T1000 (cell line): ENCODE measurements around the gene ERN1.

ENCODE experiments used
- DNase-seq: peaks from one replicate; lab custom pipeline; 2025; ENCODE audit warnings: mixed read lengths; lab: John Stamatoyannopoulos, UW

ERN1 gene

GRCh38 chr17:64059756-64060155 lies 70.2 kb downstream of the ERN1 start:
- no peak for DNase-seq

DNA sequence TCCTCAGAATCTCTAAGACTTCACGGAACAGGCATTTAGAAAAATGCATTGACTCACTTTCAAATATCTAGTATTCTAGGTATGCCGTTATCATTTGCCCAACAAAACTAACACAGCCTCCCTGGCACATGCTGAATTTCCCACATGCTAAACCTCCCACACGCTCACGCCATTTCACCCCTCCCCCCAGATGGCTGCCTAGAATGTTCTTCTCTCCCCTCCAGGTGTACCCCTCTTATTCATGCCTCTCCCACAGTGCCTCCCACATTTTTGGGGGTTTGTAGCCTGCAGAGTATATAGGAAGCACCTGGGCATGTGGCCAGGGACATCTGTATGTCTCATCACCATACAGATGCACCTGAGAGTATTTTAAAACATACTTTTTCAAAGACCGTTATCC lies 71.3 kb downstream of the ERN1 start:
- no peak for DNase-seq

DNA sequence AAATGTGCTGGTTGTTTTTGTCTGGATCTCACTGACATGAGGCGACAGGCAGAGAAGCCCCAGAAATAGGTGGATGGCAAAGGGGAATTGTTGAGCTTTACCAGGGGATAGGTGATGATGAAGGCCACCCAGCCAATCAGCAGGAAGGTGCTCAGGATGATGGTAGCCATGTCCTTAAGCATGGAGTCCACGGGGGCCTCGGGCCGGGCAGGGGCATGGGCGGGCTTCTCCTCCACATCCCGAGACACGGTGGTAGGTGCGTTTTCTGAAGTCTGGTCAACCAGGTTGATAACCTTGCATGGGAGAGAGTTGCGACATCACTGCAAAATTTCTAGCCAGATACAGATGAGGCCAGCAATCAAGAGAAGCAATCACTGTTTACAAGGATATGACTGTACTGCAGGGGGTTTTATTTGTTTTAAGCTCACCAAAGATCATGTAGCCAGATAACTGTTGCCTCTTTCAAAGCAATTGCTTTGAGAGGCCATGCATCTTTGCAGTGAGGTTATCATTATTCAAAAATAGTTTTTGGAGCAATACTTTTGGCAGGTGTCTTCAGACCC lies 72.2 kb downstream of the ERN1 start:
- DNase-seq: no peak

DNA sequence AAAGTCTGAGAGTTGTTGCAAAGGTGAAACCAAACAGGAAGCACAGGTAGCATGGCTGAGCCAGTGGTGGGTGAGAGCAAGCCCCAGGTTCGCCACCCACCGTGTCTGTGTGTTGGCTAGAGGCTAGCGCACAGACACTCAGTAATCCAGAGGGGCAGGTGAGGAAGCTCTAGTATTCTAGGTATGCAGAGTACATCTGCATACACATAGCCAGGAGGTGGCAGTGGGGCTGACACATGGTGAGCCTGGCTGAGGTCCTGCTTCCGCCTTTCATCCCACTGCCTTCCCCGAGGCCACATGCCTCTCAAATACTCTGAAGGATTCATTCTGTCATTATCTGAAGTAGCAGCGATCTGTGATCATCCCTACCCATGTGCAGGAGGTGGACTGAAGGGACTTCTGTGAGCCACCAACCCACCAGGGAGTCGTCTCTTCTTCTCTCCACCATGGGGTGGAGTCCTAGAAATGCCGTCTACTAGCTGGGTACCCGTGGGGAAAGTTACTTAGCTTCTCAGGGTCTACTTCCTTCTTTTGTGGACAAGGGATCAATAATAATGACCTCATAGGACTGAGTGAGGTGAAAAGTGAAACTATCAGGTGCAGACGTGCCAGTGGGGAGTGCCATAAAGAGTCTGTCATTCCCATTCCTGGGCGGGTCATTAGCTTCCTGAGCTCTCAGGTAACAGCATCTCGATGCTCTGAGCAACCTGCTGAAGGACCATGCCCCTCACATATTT lies 73.5 kb downstream of the ERN1 start:
- DNase-seq: no peak

GRCh38 chr17:64055183-64056142 lies 74.5 kb downstream of the ERN1 start:
- no peak for DNase-seq

DNA sequence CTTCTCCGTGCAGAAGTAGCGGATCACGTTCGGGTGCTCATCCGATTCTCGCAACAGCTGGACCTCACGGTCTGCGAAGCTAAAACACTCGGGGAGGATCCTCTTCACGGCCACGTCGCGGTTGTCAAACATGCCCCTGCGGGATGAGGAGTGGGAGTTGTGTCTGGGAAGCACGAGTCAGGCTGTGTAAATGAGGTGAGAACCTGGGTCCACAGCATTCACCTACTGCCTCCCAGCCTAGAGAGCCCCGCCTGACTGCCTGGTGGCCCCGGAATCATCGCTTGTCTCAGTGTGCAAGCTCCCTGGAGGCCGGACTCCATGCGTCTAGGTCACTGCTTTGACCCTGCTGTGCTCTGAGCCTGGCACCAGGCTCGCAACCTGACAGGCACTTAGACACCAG lies 75.6 kb downstream of the ERN1 start:
- no peak for DNase-seq

DNA sequence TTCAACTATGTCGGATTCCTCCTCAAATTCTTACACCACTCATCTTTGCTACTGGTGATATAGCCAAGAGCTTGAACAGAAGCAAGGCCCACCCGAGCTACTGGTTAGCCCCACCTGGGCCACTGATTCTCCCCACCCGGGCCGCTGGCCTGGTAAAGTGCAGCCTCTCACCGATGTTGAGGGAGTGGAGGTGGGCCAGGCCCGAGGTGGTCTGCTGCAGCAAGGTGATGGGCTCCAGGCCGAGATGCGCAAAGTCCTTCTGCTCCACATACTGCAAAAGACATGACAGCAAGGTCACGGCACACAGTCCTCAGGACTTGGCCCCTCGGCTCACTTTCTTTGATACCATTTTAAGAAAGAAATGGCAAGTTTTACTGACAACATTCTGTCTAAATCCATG lies 76.8 kb downstream of the ERN1 start:
- DNase-seq: no peak

- no peak for DNase-seq
Observed at GRCh38 chr17:64051153-64051552, 78.8 kb downstream of the ERN1 start.

GRCh38 chr17:64048805-64049204 lies 81.1 kb downstream of the ERN1 start:
- DNase-seq: no peak

DNA sequence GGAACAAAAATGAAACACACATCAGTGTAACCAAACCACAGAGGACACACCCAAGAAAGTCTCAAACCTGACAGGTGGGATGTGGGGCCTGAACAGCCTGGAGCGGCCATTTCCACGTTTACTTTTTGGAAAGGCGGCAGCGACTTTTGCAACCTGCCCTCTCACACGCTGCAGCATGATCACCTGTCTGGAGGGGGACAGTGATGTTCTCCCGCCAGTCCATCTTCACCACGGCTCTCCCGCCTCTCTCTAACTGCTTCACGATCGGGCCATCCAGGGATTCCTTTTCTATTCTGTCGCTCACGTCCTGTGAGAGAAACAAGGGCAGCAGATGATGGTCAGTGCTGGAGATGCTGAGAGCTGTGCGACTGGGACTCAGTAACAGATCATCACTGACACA lies 84.8 kb downstream of the ERN1 start:
- DNase-seq: no peak

GRCh38 chr17:64042700-64043485 lies 87.1 kb downstream of the ERN1 start:
- no peak for DNase-seq

- no peak for DNase-seq
Observed at GRCh38 chr17:64041912-64042311, 88.0 kb downstream of the ERN1 start.

GRCh38 chr17:64040206-64040605 lies 89.7 kb downstream of the ERN1 start:
- no peak for DNase-seq

- DNase-seq: no peak
Observed at GRCh38 chr17:64039106-64039400, 90.9 kb downstream of the ERN1 start.

GRCh38 chr17:64038331-64039105 lies 91.4 kb downstream of the ERN1 start:
- DNase-seq: no peak

- DNase-seq: no peak
Observed at GRCh38 chr17:64037802-64038201, 92.1 kb downstream of the ERN1 start.

DNA sequence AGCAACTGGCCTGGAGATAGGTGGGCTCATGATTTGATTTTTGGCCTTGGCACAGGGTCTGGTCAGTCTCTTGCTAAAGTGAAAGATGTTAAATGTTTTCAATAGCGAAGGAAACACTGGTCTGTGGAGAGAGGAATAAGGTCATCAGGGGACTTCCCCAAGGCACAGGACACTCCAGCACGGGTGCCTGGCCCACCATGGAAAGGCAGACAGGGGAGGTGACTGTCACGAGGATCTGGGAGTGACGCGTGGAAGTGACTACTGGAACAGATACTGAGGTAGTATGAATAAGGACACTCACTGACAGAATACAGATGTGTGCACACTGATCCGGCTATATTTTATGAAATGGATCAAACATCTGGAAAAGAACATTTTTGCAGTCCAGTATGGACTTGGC lies 92.8 kb downstream of the ERN1 start:
- no peak for DNase-seq

DNA sequence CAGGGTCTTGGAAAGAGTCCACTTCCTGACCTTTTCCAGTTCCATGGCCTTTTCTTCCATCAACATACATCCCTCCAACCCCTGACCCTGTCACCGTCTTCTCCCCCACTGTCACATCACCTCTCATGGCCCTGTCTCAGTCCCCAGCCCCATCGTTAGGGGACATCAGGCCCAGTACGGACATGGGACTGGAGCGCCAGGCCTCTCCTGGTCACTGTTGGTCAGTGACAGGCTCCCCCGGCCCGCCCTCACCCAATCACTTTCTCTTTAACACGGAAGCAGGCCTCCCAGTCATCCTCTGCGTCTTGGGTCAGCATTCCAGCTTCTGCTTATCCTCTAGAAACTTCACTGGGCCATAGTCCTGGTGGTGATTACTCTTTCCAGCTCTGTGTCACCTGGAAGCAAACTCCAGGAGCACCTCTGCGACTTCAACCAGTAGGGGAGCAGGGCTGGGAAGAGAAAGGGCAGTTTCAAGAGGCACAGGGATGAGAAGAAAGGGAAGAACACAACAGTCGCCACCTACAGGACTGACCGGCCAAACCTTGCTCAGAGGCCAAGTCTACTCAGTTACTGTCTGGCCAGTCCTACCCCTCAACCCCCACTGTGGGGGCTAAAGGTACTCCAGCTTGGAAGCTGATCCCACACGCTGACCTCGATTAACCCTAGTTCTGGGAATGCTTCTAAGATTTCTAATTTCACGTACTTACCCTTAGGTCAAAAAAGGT lies 93.6 kb downstream of the ERN1 start:
- no peak for DNase-seq

DNA sequence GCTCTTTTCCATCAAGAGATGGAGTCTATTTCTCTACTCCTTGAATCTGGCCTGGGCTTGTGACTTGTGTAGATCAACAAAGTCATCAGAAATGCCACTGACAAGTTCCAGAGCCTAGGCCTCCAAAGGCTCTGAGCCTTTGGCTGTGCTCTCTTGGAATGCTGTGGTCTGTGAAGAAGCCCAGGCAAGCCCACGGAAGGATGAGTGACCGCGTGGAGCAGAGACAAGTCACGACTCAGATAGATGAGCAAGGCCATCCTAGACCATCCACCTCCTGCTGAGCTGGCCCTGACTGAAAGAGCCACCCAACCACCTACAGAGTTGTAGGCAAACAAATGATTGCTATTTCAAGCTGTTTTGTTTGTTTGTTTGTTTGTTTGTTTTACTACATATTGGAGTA lies 97.9 kb downstream of the ERN1 start:
- peak; percentile 44 for DNase-seq

GRCh38 chr17:64028874-64029464 lies 101.0 kb downstream of the ERN1 start:
- DNase-seq: peak; percentile 66
